GM19193 (cell line): ENCODE measurements around the gene PKM.

Experiments
- POLR2A ChIP-seq: IDR thresholded peaks from 4 replicates; pipeline ENCODE4 v1.6.1; 2011; ENCODE audit not compliant: insufficient read depth, insufficient read length; ENCODE audit errors: extremely low read depth

The PKM gene

DNA sequence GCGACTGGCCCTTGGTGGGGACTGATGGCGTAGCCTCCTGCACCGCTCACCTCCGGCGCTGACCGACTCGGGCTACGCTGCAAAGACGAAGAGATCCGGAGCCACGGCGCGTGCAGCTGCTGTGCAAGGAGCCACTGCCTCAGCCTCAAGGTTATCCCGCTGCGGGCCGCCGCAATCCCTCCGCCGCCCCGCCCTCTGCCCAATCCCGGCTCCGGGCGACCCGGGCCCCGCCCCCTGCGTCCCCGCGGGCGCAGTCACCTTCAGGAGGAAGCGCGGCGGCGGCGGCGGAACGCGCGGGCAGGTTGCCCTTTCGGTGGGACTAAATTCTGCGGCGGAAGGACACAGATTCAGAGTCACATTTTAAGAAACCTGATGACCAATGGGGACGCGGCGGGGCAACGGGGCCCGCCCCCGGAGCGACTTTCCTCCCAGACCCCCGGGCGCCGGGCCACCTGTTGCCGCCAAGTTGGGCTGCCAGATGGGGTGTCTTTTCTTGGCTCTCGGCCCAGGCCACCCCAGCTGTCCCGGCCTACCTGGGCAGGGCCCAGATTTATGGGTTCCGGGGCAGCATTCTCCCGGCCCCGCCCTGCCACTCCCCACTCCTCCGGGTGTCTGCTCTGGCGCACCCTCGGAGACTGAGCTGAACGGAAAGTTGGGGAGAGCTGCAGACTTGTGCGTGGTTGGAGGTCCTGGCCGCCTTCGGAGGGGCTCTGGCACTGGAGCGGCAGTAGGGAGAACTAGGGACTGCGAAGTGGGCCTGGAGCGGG lies at the start of gene PKM:
Gene PKM (minus strand): TSS at position 125 of the 767 bp plus-strand sequence. CDS start 12,093 bp downstream, outside the sequence.
- peak; percentile 100 for TF ChIP-seq POLR2A

DNA sequence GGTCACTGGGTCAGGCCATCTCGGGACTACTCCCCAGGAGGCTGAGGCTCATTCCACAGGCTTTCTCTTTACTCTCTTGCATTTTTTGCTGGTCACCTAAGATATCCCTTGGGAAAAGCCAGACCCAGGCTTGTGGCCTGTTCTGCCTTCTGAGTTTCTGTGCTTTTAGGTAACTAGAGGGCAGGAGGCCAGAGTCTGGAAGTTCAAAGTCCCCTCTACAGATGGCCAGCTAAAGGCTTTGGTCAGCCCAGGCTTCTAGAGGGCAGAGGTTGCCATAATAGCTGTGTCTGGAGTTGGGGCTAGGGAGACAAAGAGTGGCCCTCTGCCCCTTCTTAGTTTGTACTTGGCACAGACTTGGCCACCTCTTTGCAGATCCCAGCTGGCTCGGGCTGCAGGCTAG lies 49.8 kb upstream of the PKM start:
- no peak for TF ChIP-seq POLR2A

GRCh38 chr15:72278737-72279136 lies 47.7 kb upstream of the PKM start:
- TF ChIP-seq POLR2A, result no peak

DNA sequence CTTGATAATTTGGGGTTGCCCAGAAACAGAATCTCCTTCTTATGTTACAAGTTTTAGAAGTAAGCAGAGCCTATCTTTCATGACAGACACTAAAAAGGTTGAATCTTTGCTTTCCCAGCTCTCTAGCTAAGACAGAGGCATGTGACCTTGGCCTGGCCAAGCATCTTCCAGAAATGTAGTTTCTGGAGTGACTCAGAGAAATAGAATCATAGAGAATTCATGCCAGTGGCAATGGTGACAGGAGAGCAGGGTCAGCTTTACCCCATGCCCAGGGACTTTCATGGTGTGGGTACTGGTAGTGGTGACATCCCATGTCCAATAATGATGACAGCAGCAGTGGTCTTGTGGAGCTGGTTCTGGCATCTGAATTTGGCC lies 45.3 kb upstream of the PKM start:
- no peak for TF ChIP-seq POLR2A

DNA sequence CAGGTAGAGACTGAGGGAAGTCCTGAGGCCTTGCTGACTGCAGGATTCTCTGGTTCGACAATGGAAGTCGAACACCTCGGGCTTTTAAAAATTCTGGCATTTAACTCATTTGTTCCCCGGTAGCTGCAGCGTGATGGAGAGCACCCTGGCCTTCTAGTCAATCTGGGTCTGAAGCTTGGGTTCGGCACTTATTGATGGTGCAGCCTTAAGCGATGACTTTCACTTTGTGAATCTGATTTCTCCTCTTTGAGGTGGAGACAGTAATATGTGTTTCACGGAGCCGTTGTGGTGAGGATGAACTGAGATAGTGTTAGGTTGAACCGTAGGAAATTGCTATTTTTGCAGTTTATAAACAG lies 42.0 kb upstream of the PKM start:
- TF ChIP-seq POLR2A, result no peak

DNA sequence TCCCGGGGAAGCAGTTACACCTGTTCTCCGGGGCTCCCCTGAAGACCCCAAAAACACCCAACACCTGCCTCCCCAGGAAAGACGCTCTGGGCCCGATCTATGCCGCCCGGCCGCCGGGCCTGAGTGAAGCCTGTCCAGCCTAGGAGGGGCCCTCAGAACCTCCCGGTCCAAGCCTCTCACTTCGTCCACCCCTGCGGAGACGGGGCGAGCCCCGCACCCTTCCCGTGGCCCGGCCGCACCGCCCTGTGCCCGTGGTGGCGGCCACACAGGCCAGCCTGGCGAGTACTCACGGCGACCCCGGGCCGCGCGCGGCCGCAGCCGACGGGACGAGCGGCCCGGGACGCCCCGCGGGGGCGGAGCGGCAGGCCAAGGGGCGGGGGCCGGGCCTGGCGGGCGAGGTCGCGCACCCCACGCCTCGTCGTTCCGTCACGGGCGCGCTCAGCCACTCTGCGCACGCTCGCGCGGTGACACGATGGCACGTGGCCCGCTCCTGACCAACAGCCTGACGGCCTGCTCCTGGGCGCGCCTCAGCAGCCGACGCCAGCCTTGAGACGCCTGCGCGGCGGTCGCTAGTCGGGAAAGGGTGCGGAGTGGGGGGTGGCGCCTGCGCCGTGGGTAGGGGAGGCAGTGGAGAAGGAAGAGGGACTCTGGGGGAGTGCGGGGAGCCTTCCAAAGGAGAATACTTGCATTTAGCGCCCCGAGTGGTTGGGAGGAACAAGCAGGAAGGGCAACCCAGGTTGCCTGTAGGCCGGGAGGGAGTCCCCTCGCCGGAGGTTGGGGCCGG lies 41.4 kb upstream of the PKM start, which contains the start of gene PARP6:
Gene PARP6 (minus strand): TSS at position 342 of the 784 bp plus-strand sequence. CDS start 5,077 bp downstream, outside the sequence.
- peak; percentile 73 for TF ChIP-seq POLR2A

DNA sequence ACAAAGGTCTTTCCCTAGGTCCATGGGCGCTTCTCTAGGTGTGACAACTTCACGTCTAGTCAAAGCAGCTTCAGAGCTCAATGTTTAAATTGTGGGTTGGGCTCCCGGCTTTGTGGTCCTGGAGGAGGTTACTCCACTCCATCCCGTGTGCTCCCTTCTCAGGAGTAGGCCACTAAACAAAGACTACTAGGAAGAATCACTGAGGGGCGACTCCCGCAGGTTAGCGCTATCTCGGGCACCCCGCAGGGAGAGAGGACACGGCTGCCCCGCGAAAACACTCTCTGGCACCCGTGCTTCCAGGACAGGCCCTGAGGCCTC lies 40.9 kb upstream of the PKM start:
- no peak for TF ChIP-seq POLR2A

GRCh38 chr15:72271221-72271620 lies 40.2 kb upstream of the PKM start:
- TF ChIP-seq POLR2A, result no peak

GRCh38 chr15:72269739-72270138 lies 38.7 kb upstream of the PKM start:
- no peak for TF ChIP-seq POLR2A

DNA sequence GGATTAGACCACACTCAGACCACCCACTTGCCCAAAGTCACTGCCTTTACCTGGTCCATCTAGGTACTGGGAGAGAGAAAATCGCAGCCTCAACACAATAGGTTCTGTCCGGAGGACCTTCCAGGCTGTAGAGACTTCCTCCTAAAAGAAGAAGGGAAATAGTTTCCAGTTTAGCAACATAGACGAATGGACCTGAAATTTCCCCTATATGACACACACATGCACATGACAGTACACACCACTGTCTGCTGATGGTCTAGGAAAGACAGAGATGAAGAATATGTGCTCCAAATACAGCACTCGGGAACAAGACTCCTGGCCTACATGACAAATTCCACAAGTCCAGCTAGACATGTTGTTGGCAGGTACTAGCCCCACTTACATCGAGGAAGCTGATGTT lies 34.0 kb upstream of the PKM start:
- no peak for TF ChIP-seq POLR2A

- TF ChIP-seq POLR2A, result no peak
Measured at GRCh38 chr15:72252663-72253299, 21.8 kb upstream of the PKM start.

- TF ChIP-seq POLR2A, result no peak
Measured at GRCh38 chr15:72249142-72249810, 18.3 kb upstream of the PKM start.

- no peak for TF ChIP-seq POLR2A
Measured at GRCh38 chr15:72248514-72248913, 17.5 kb upstream of the PKM start.

- TF ChIP-seq POLR2A, result no peak
Measured at GRCh38 chr15:72242775-72243370, 11.9 kb upstream of the PKM start.

DNA sequence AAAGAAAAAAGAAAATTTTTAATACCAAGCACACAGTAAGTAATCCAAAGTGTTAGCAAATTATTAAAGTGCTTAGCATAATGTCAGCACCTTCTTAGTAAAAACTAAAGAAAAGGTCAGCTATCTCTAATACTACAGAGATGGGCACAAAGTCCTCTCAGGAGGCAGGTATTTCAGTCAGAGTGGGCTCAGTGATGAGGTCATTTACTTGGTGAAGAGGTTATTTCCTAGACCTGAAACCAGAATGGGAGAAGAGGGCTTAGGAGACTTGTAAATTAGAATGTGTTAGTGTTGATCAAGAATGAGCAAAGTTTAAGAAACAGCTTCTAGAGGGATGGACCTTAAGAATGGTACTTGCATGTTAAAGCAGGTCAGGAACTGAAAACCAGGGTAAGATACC lies 8.7 kb upstream of the PKM start:
- no peak for TF ChIP-seq POLR2A

DNA sequence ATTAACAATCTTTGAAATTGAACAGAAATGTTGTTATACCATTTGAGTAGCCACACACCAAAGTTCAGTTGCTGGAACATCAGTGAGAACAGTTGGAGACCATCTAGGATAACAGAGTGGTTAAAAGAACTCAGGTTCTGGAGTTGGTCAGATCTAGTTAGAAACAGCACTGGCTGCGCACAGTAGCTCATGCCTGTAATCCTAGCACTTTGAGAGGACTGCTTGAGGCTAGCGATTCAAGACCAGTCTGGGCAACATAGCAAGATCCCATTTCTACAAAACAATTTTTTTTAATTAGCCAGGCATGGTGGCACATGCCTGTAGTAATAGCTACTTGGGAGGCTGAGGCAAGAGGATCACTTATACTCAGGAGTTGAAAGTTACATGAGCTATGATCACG lies 7.6 kb upstream of the PKM start:
- TF ChIP-seq POLR2A, result no peak

DNA sequence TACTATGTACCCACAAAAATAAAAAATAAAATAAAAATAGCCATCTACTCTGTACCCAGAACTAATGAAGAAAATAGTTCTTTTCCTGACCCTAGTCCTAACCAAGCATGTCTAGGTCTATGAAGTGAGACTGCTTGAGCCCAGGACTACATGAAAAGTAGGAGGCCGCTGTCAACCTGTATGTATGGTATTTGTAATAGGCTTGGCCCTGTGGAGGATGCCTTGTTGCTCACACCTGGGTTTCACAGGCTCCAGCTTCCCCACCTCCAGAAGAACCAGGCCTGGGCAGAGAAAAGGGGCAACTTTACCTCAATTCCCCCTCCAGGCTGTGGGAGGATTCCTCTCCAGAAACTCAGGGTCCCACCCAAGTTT lies 6.8 kb upstream of the PKM start:
- TF ChIP-seq POLR2A, result no peak
